WTC11 (cell line): ENCODE results near the gene EFS. TPM values are rescaled to one million over a fixed set of nuclear protein-coding genes. Genes with fewer than 3 reads are reported as not detected.

Experiments used
- ATAC-seq: fragments of 200-7000 bp; cut with Tn5 transposase; 2 replicates; pipeline ENCODE4 v1.10.0; 2021; ENCODE audit warnings: mild to moderate bottlenecking, moderate library complexity
- CTCF ChIA-PET: fragments of 300-600 bp; sonication (Branson Sonifier 250); formaldehyde crosslinking; loops from one replicate; lab custom pipeline; 2021; ENCODE audit warnings: antibody characterized with exemption; lab: Charles Lee
- POLR2A ChIA-PET: fragments of 350-600 bp; sonication (Branson Sonifier 250); formaldehyde crosslinking; loops from one replicate; lab custom pipeline; 2021; ENCODE audit warnings: antibody characterized with exemption; lab: Charles Lee
- DNase-seq: peaks from one replicate; pipeline ENCODE4 v3.0.0; 2021; ENCODE audit warnings: low spot score
- H3K27ac Mint-ChIP-seq: 2 replicates; pipeline ENCODE4 v1.8.0; 2021; ENCODE audit warnings: mixed read lengths
- H3K27me3 Mint-ChIP-seq: 2 replicates; pipeline ENCODE4 v1.8.0; 2021; ENCODE audit warnings: low read depth, mild to moderate bottlenecking, moderate library complexity, mixed read lengths
- H3K36me3 Mint-ChIP-seq: 2 replicates; pipeline ENCODE4 v1.8.0; 2021; ENCODE audit warnings: mixed read lengths
- H3K4me1 Mint-ChIP-seq: 2 replicates; pipeline ENCODE4 v1.8.0; 2022; ENCODE audit warnings: mixed read lengths
- H3K4me3 Mint-ChIP-seq: 2 replicates; pipeline ENCODE4 v1.8.0; 2021; ENCODE audit warnings: mild to moderate bottlenecking, moderate library complexity, mixed read lengths
- H3K9me3 Mint-ChIP-seq: 2 replicates; pipeline ENCODE4 v1.8.0; 2021; ENCODE audit warnings: mixed read lengths
- GTF2I ChIP-seq: fragments of 250-450 bp; sonication (Bioruptor Pico); conservative IDR thresholded peaks from 2 replicates; pipeline ENCODE4 v1.4.0; 2021; ENCODE audit warnings: mild to moderate bottlenecking
- KAT7 ChIP-seq: sonication (generic); formaldehyde crosslinking; IDR thresholded peaks from 2 replicates; pipeline ENCODE4 v1.8.1; 2023; ENCODE audit warnings: missing genetic modification reagents, mild to moderate bottlenecking, borderline replicate concordance
- NFYB ChIP-seq: sonication (generic); formaldehyde crosslinking; conservative IDR thresholded peaks from 2 replicates; pipeline ENCODE4 v1.8.0; 2022; ENCODE audit warnings: low read depth, missing genetic modification reagents
- NR2C2 ChIP-seq: sonication (generic); formaldehyde crosslinking; IDR thresholded peaks from 2 replicates; pipeline ENCODE4 v1.8.0; 2022; ENCODE audit warnings: mild to moderate bottlenecking, missing genetic modification reagents
- NR3C1 ChIP-seq: sonication (generic); formaldehyde crosslinking; conservative IDR thresholded peaks from 2 replicates; pipeline ENCODE4 v1.8.1; 2023; ENCODE audit warnings: low read depth, mild to moderate bottlenecking, missing genetic modification reagents
- RELA ChIP-seq: sonication (generic); formaldehyde crosslinking; IDR thresholded peaks from 2 replicates; pipeline ENCODE4 v1.8.1; 2022; ENCODE audit warnings: missing genetic modification reagents, mild to moderate bottlenecking, borderline replicate concordance
- TEAD1 ChIP-seq: sonication (generic); formaldehyde crosslinking; IDR thresholded peaks from 2 replicates; pipeline ENCODE4 v1.8.0; 2022; ENCODE audit warnings: mild to moderate bottlenecking, missing genetic modification reagents
- TEAD4 ChIP-seq: sonication (generic); formaldehyde crosslinking; IDR thresholded peaks from 2 replicates; pipeline ENCODE4 v1.8.0; 2022; ENCODE audit warnings: mild to moderate bottlenecking, missing genetic modification reagents
- ZNF121 ChIP-seq: sonication (generic); formaldehyde crosslinking; IDR thresholded peaks from 2 replicates; pipeline ENCODE4 v1.8.0; 2023; ENCODE audit warnings: missing genetic modification reagents
- total RNA-seq: library from RNA; stranded (reverse); gene quantifications from 3 replicates; pipeline ENCODE4 v1.2.3, GENCODE V29; 2021
- TF ChIP-seq, protein P1 (sequence below): sonication (generic); formaldehyde crosslinking; IDR thresholded peaks from 2 replicates; pipeline ENCODE4 v1.8.0; 2022; ENCODE audit warnings: mild to moderate bottlenecking, missing genetic modification reagents
- TF ChIP-seq, protein P2 (sequence below): sonication (generic); formaldehyde crosslinking; IDR thresholded peaks from 2 replicates; pipeline ENCODE4 v1.8.0; 2023; ENCODE audit warnings: missing genetic modification reagents, mild to moderate bottlenecking, borderline replicate concordance
- TF ChIP-seq, protein P3 (sequence below): sonication (generic); formaldehyde crosslinking; IDR thresholded peaks from 2 replicates; pipeline ENCODE4 v1.8.1; 2022; ENCODE audit warnings: mild to moderate bottlenecking, moderate library complexity, missing genetic modification reagents

The EFS gene
- total RNA-seq, 1 experiment from 2014 or later: 35.3 TPM

DNA sequence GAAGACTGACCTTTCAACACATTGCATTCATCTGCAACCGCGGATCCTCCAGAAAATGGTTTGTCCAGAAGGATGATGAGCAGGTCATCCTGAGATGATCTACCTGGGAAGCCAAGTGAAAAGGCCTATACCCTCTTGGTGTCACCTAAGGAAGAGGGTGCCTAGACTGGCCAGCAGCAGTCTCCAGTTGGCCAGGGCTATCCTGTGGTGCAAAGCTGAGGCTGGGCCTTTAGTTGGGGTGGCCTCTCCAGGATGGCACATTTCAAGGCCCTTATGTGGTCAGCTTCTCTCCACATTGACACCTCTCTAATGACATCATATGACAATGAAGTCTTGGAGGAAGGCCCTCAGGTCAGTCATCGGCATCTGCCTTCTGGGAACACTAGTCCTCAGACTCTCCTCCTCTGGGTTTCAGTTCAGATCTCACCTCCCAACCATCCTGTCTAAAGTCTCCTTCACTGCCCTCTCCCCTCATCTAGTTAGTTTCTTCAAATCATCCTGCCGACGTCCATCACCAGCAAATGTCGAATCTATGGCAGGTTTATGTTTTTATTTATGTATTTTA lies 9.0 kb downstream of the EFS start (continued):
- TF ChIP-seq, protein P1, sequence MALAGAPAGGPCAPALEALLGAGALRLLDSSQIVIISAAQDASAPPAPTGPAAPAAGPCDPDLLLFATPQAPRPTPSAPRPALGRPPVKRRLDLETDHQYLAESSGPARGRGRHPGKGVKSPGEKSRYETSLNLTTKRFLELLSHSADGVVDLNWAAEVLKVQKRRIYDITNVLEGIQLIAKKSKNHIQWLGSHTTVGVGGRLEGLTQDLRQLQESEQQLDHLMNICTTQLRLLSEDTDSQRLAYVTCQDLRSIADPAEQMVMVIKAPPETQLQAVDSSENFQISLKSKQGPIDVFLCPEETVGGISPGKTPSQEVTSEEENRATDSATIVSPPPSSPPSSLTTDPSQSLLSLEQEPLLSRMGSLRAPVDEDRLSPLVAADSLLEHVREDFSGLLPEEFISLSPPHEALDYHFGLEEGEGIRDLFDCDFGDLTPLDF (CRISPR knock-in tag): no peak
- TF ChIP-seq, protein P2, sequence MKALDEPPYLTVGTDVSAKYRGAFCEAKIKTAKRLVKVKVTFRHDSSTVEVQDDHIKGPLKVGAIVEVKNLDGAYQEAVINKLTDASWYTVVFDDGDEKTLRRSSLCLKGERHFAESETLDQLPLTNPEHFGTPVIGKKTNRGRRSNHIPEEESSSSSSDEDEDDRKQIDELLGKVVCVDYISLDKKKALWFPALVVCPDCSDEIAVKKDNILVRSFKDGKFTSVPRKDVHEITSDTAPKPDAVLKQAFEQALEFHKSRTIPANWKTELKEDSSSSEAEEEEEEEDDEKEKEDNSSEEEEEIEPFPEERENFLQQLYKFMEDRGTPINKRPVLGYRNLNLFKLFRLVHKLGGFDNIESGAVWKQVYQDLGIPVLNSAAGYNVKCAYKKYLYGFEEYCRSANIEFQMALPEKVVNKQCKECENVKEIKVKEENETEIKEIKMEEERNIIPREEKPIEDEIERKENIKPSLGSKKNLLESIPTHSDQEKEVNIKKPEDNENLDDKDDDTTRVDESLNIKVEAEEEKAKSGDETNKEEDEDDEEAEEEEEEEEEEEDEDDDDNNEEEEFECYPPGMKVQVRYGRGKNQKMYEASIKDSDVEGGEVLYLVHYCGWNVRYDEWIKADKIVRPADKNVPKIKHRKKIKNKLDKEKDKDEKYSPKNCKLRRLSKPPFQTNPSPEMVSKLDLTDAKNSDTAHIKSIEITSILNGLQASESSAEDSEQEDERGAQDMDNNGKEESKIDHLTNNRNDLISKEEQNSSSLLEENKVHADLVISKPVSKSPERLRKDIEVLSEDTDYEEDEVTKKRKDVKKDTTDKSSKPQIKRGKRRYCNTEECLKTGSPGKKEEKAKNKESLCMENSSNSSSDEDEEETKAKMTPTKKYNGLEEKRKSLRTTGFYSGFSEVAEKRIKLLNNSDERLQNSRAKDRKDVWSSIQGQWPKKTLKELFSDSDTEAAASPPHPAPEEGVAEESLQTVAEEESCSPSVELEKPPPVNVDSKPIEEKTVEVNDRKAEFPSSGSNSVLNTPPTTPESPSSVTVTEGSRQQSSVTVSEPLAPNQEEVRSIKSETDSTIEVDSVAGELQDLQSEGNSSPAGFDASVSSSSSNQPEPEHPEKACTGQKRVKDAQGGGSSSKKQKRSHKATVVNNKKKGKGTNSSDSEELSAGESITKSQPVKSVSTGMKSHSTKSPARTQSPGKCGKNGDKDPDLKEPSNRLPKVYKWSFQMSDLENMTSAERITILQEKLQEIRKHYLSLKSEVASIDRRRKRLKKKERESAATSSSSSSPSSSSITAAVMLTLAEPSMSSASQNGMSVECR (CRISPR knock-in tag): no peak
- no peak for TF ChIP-seq KAT7 (CRISPR knock-in tag)
- TF ChIP-seq, protein P3, sequence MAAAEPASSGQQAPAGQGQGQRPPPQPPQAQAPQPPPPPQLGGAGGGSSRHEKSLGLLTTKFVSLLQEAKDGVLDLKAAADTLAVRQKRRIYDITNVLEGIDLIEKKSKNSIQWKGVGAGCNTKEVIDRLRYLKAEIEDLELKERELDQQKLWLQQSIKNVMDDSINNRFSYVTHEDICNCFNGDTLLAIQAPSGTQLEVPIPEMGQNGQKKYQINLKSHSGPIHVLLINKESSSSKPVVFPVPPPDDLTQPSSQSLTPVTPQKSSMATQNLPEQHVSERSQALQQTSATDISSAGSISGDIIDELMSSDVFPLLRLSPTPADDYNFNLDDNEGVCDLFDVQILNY: no peak
- no peak for TF ChIP-seq NR2C2 (CRISPR knock-in tag)
- no peak for TF ChIP-seq TEAD4
- no peak for TF ChIP-seq GTF2I

DNA sequence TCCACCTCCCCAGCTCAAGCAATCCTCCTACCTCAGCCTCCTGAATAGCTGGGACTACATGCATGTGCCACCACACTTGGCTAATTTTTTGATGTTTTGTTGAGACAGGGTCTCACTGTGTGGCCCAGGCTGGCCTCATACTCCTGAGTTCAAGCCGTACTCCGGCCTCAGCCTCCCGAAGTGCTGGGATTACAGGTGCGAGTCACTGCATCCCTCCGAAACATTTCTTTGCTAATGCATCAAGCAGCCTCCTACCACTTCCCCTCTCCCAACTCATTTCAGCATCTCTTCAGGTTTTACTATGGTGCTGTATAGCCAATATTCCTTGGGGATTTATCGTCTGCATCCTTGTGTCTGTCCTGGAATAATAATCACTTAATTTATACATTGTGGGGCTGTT lies 10.0 kb downstream of the EFS start:
- no peak overlapping the region for H3K4me3 Mint-ChIP-seq
- DNase-seq: no peak
- H3K27me3 Mint-ChIP-seq: peaks cover 38% of the 10 kb centered on the region
- H3K27ac Mint-ChIP-seq: no peak overlapping the region
- H3K4me1 Mint-ChIP-seq: peaks cover 11% of the 10 kb centered on the region
- CTCF ChIA-PET: interaction anchor here (1.0 to 5.4 kb wide), 4 partner anchors 9 to 234 kb away, joined by 3 to 73 read pairs (median 14); partner anchors contain the start of gene EFS
- peaks cover 19% of the 10 kb centered on the region for H3K36me3 Mint-ChIP-seq
- TF ChIP-seq ZNF121 (CRISPR knock-in tag) (0 out of 2 replicates have a peak, but pooled peaks have one; percentile 30), NR3C1 (no peak), RELA (CRISPR knock-in tag) (no peak)
- TF ChIP-seq, all 79 proteins: peak for 1
- H3K9me3 Mint-ChIP-seq: no peaks in the 10 kb centered on the region
- POLR2A ChIA-PET: interaction anchor here (0.6 to 0.9 kb wide), 3 partner anchors 11 to 34 kb away, joined by 3 to 6 read pairs (median 4); partner anchors contain the start of gene PABPN1
- no peak for ATAC-seq

DNA sequence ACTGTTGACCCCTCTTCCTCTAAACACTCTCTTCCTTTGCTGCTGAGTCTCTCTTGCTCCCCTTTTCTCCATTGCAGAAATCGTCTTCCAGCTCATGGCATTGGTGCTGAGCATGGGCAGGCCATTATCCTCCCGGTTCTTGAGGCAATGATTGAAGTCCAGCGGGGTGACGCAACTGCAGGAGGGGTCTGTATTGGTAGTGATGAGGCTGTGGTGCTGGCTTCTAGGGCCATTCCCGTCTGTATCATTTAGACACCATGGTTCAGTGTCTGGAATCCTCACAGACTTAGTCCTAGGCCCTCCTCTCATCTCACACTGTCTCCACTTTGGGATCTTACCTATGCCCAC lies 11.6 kb downstream of the EFS start:
- CTCF ChIA-PET: interaction anchor here (1.1 to 5.4 kb wide), 17 partner anchors 8 to 285 kb away, joined by 3 to 73 read pairs (median 5); partner anchors contain the start of genes ACIN1, BCL2L2, C14orf119 and CMTM5
- H3K4me3 Mint-ChIP-seq: peak overlapping the region; percentile 63
- TF ChIP-seq NFYB: no peak
- no peak for TF ChIP-seq TEAD1 (CRISPR knock-in tag)
- no peak for TF ChIP-seq ZNF121 (CRISPR knock-in tag)
- DNase-seq (no peak), ATAC-seq (no peak)
- H3K4me1 Mint-ChIP-seq: peaks cover 11% of the 10 kb centered on the region
- H3K27ac Mint-ChIP-seq: no peak overlapping the region; the same call in 1 of the 2 replicates
- peaks cover 43% of the 10 kb centered on the region for H3K27me3 Mint-ChIP-seq
- H3K9me3 Mint-ChIP-seq: no peaks in the 10 kb centered on the region
- POLR2A ChIA-PET: interaction anchor here (1.7 to 3.1 kb wide), 4 partner anchors 10 to 31 kb away, joined by 5 to 17 read pairs (median 10); partner anchors contain the start of gene PABPN1
- H3K36me3 Mint-ChIP-seq: peaks cover 16% of the 10 kb centered on the region
